ENCODE results near the gene SRBD1.

- TF ChIP-seq, protein P1, sequence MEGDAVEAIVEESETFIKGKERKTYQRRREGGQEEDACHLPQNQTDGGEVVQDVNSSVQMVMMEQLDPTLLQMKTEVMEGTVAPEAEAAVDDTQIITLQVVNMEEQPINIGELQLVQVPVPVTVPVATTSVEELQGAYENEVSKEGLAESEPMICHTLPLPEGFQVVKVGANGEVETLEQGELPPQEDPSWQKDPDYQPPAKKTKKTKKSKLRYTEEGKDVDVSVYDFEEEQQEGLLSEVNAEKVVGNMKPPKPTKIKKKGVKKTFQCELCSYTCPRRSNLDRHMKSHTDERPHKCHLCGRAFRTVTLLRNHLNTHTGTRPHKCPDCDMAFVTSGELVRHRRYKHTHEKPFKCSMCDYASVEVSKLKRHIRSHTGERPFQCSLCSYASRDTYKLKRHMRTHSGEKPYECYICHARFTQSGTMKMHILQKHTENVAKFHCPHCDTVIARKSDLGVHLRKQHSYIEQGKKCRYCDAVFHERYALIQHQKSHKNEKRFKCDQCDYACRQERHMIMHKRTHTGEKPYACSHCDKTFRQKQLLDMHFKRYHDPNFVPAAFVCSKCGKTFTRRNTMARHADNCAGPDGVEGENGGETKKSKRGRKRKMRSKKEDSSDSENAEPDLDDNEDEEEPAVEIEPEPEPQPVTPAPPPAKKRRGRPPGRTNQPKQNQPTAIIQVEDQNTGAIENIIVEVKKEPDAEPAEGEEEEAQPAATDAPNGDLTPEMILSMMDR (IDR thresholded peaks at IDR 0.05 in 2 of 3, conservative IDR thresholded peaks at IDR 0.05 in 1 of 3; ENCODE audit: borderline replicate concordance in 1 of 3, insufficient read depth in 1 of 3, low read depth in 2 of 3, low read length in 2 of 3): no peak
- no peak for TF ChIP-seq POLR2AphosphoS5 (IDR thresholded peaks at IDR 0.05; ENCODE audit: low read depth, low read length)
- TF ChIP-seq RAD21 (IDR thresholded peaks at IDR 0.05; ENCODE audit: low read depth): no peak
- TF ChIP-seq POLR2A (IDR thresholded peaks at IDR 0.05; ENCODE audit: borderline replicate concordance, extremely low read depth, insufficient read depth, insufficient read length): no peak
These were observed 140.5 kb downstream of the SRBD1 start for GRCh38 chr2:45470531-45470930.

Data from HCT116 (cell line).